HG02885 (cell line): ENCODE measurements around the gene ZNF266.

Source experiments
- ATAC-seq: cut with Tn5 transposase; IDR thresholded peaks from one replicate; pipeline ENCODE4 v1.9.1; 2021; ENCODE audit warnings: mild to moderate bottlenecking; ENCODE audit not compliant: unreplicated experiment, poor library complexity

ZNF266 gene

GRCh38 chr19:9435279-9436268, at the start of gene ZNF266:
ZNF266 (minus strand) TSS chr19:9435573; CDS start chr19:9420089, 15,484 bp downstream.
- ATAC-seq, result peak; percentile 93

GRCh38 chr19:9485140-9485539, 49.8 kb upstream of the ZNF266 start:
- ATAC-seq, result no peak

GRCh38 chr19:9474975-9475374, 39.6 kb upstream of the ZNF266 start:
- ATAC-seq, result no peak

- ATAC-seq, result no peak
These were observed 31.8 kb upstream of the ZNF266 start for GRCh38 chr19:9467161-9467560.

- ATAC-seq, result no peak
These were observed 26.6 kb upstream of the ZNF266 start for GRCh38 chr19:9461938-9462337.

GRCh38 chr19:9456018-9456689, 20.8 kb upstream of the ZNF266 start:
- ATAC-seq, result no peak

GRCh38 chr19:9453953-9454352, 18.6 kb upstream of the ZNF266 start:
- ATAC-seq, result no peak

GRCh38 chr19:9445037-9445436, 9.7 kb upstream of the ZNF266 start:
- ATAC-seq, result no peak

- no peak for ATAC-seq
These were observed 985 bp upstream of the ZNF266 start for GRCh38 chr19:9436358-9436757.

- no peak for ATAC-seq
These were observed 3.9 kb downstream of the ZNF266 start for GRCh38 chr19:9431475-9431874.

- ATAC-seq, result no peak
These were observed 4.9 kb downstream of the ZNF266 start for GRCh38 chr19:9430444-9430843.

- no peak for ATAC-seq
These were observed 7.4 kb downstream of the ZNF266 start for GRCh38 chr19:9427941-9428340.

- ATAC-seq, result no peak
These were observed 22.0 kb downstream of the ZNF266 start for GRCh38 chr19:9413240-9413954.

GRCh38 chr19:9407827-9408226, 27.5 kb downstream of the ZNF266 start:
- no peak for ATAC-seq

- ATAC-seq, result no peak
These were observed 28.5 kb downstream of the ZNF266 start for GRCh38 chr19:9406798-9407352.

- no peak for ATAC-seq
These were observed 54.0 kb downstream of the ZNF266 start for GRCh38 chr19:9381361-9381785.

GRCh38 chr19:9370738-9371619, 64.4 kb downstream of the ZNF266 start:
- ATAC-seq, result no peak

GRCh38 chr19:9362905-9363304, 72.5 kb downstream of the ZNF266 start, which contains the start of gene ZNF177:
ZNF177 (plus strand) TSS chr19:9363013; CDS start chr19:9378312, 15,299 bp downstream.
- no peak for ATAC-seq
